GM23338 (cell line): ENCODE results near the gene KNTC1. TPM values are rescaled to one million over a fixed set of nuclear protein-coding genes. Genes with fewer than 3 reads are reported as not detected.

ENCODE experiments used
- ATAC-seq: fragments of 200-7000 bp; cut with Tn5 transposase; 3 replicates; pipeline ENCODE4 v1.9.1; 2020
- DNase-seq: peaks from one replicate; pipeline ENCODE4 v3.0.0-alpha.2; 2015; ENCODE audit warnings: low spot score
- H2AFZ ChIP-seq: fragments of 200-600 bp; sonication (generic); 2 replicates; pipeline ENCODE4 v1.8.0; 2016; ENCODE audit warnings: antibody characterized with exemption, mild to moderate bottlenecking, moderate library complexity
- H3F3A ChIP-seq: fragments of 200-600 bp; sonication (generic); replicated peaks from 2 replicates; pipeline ENCODE4 v1.8.0; 2017; ENCODE audit warnings: antibody characterized with exemption, mixed run types, low read depth
- H3K27ac ChIP-seq: fragments of 200-600 bp; sonication (generic); 2 replicates; pipeline ENCODE4 v1.6.1; 2016; ENCODE audit warnings: low read depth
- H3K27me3 ChIP-seq: fragments of 200-600 bp; sonication (generic); 2 replicates; pipeline ENCODE4 v1.8.0; 2016; ENCODE audit warnings: mild to moderate bottlenecking, mixed run types, moderate library complexity; ENCODE audit not compliant: insufficient read depth
- H3K36me3 ChIP-seq: fragments of 200-600 bp; sonication (generic); 2 replicates; pipeline ENCODE4 v1.8.0; 2016; ENCODE audit warnings: mild to moderate bottlenecking; ENCODE audit not compliant: insufficient read depth
- H3K4me1 ChIP-seq: fragments of 200-600 bp; sonication (generic); 2 replicates; pipeline ENCODE4 v1.8.0; 2016; ENCODE audit warnings: mild to moderate bottlenecking, moderate library complexity; ENCODE audit not compliant: insufficient read depth
- H3K4me2 ChIP-seq: fragments of 200-600 bp; sonication (generic); 2 replicates; pipeline ENCODE4 v1.7.1; 2017; ENCODE audit warnings: mixed run types
- H3K4me3 ChIP-seq: fragments of 200-600 bp; sonication (generic); 2 replicates; pipeline ENCODE4 v1.6.1; 2016; ENCODE audit warnings: mixed run types
- H3K79me2 ChIP-seq: fragments of 200-600 bp; sonication (generic); replicated peaks from 2 replicates; pipeline ENCODE4 v1.8.0; 2017; ENCODE audit warnings: mild to moderate bottlenecking; ENCODE audit not compliant: insufficient read depth
- H3K9me2 ChIP-seq: fragments of 200-600 bp; sonication (generic); 2 replicates; pipeline ENCODE4 v1.8.0; 2017; ENCODE audit not compliant: insufficient read depth
- H4K20me1 ChIP-seq: fragments of 200-600 bp; sonication (generic); replicated peaks from 2 replicates; pipeline ENCODE4 v1.8.0; 2017; ENCODE audit warnings: mild to moderate bottlenecking; ENCODE audit not compliant: insufficient read depth
- H3K27ac Mint-ChIP-seq: 2 replicates; pipeline ENCODE4 v1.8.0; 2020; ENCODE audit warnings: inconsistent platforms, mild to moderate bottlenecking, moderate library complexity, mixed read lengths
- H3K27me3 Mint-ChIP-seq: 3 replicates; pipeline ENCODE4 v1.8.0; 2022; ENCODE audit warnings: low read depth, mild to moderate bottlenecking, moderate library complexity, mixed read lengths, inconsistent platforms; ENCODE audit not compliant: insufficient read depth, poor library complexity
- H3K36me3 Mint-ChIP-seq: 3 replicates; pipeline ENCODE4 v1.8.0; 2021; ENCODE audit warnings: low read depth, mild to moderate bottlenecking, inconsistent platforms, moderate library complexity, mixed read lengths
- H3K4me1 Mint-ChIP-seq: 3 replicates; pipeline ENCODE4 v1.8.0; 2020; ENCODE audit warnings: mild to moderate bottlenecking, inconsistent platforms, mixed read lengths
- H3K4me3 Mint-ChIP-seq: 3 replicates; pipeline ENCODE4 v1.8.0; 2021; ENCODE audit warnings: moderate library complexity, mild to moderate bottlenecking, inconsistent platforms, mixed read lengths
- H3K9me3 Mint-ChIP-seq: 3 replicates; pipeline ENCODE4 v1.8.0; 2020; ENCODE audit warnings: moderate library complexity, mild to moderate bottlenecking, inconsistent platforms, mixed read lengths
- CTCF ChIP-seq, 2 experiments: fragments of 200-600 bp in 1 of 2; sonication (generic) in 1 of 2; conservative IDR thresholded peaks; 2 replicates each; pipeline versions ENCODE4 v1.5.1 to v1.6.1; 2016 to 2017; ENCODE audit warnings: antibody characterized with exemption in 2 of 2, low read depth in 2 of 2, mild to moderate bottlenecking in 2 of 2, moderate library complexity in 1 of 2
- EZH2 ChIP-seq: fragments of 200-600 bp; sonication (generic); IDR thresholded peaks from one replicate; pipeline ENCODE4 v1.8.0; 2017; ENCODE audit warnings: antibody characterized with exemption, mild to moderate bottlenecking, low read depth; ENCODE audit not compliant: unreplicated experiment
- EZH2phosphoT487 ChIP-seq: fragments of 200-600 bp; sonication (generic); IDR thresholded peaks from one replicate; pipeline ENCODE4 v1.8.1; 2018; ENCODE audit warnings: antibody characterized with exemption; ENCODE audit not compliant: unreplicated experiment
- JUNB ChIP-seq: IDR thresholded peaks from one replicate; pipeline ENCODE4 v1.6.1; 2016; ENCODE audit warnings: antibody characterized with exemption; ENCODE audit not compliant: unreplicated experiment
- NANOG ChIP-seq: IDR thresholded peaks from 2 replicates; pipeline ENCODE4 v1.6.1; 2016; ENCODE audit warnings: antibody characterized with exemption, borderline replicate concordance
- POLR2AphosphoS5 ChIP-seq: IDR thresholded peaks from 2 replicates; pipeline ENCODE4 v1.6.1; 2016; ENCODE audit warnings: antibody characterized with exemption, low read depth
- STAT1 ChIP-seq: IDR thresholded peaks from one replicate; pipeline ENCODE4 v1.6.1; 2016; ENCODE audit warnings: antibody characterized with exemption; ENCODE audit not compliant: unreplicated experiment
- ZNF114 ChIP-seq: fragments of 250-450 bp; sonication (Bioruptor Pico); IDR thresholded peaks from 2 replicates; pipeline ENCODE4 v1.5.0; 2020; ENCODE audit warnings: mild to moderate bottlenecking, moderate library complexity
- ZNF331 ChIP-seq: fragments of 250-450 bp; sonication (Bioruptor Pico); IDR thresholded peaks from 2 replicates; pipeline ENCODE4 v1.5.0; 2020; ENCODE audit warnings: low read depth, mild to moderate bottlenecking, moderate library complexity
- polyA plus RNA-seq: library from polyadenylated mRNA; unstranded; fragments of >200 nt; fragmentation: Nextera tagmentation; extraction: Ambion mirVana; gene quantifications from 2 replicates; pipeline ENCODE4 v1.2.1, GENCODE V29; 2016
- total RNA-seq: library from RNA; depleted of rRNA; stranded (reverse); fragments of >200 nt; shearing (Covaris generic); gene quantifications from 2 replicates; pipeline ENCODE4 v1.2.3, GENCODE V29; 2014
- TF ChIP-seq, protein P1 (sequence below): fragments of 250-450 bp; sonication (Bioruptor Pico); IDR thresholded peaks from 2 replicates; pipeline ENCODE4 v1.5.0; 2020; ENCODE audit warnings: mild to moderate bottlenecking, moderate library complexity
- TF ChIP-seq, protein P2 (sequence below): IDR thresholded peaks from one replicate; pipeline ENCODE4 v1.6.1; 2018; ENCODE audit warnings: antibody characterized with exemption; ENCODE audit not compliant: unreplicated experiment

The KNTC1 gene
- total and polyA plus RNA-seq, 2 experiments from 2014 or later: 55.2 to 98.0 TPM

DNA sequence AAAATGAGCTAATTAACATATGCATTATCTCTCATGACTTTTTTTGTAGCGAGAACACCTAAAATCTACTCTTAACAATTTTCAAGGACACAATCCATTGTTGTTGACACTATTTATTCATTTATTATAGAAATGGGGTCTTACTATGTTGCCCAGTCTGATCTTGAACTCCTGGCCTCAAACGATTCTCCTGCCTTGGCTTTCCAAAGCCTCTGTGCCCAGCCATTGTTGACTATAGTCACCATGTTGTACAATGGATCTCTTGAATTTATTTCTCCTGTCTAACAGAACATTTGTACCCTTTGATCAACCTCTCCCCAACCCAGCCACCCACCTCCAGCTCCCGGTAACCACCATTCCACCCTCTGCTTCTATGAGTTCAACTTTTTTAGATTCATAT lies 134.9 kb downstream of the KNTC1 start:
- no peak for TF ChIP-seq STAT1
- TF ChIP-seq ZNF114: no peak
- no peak for TF ChIP-seq EZH2
- TF ChIP-seq, protein P1, sequence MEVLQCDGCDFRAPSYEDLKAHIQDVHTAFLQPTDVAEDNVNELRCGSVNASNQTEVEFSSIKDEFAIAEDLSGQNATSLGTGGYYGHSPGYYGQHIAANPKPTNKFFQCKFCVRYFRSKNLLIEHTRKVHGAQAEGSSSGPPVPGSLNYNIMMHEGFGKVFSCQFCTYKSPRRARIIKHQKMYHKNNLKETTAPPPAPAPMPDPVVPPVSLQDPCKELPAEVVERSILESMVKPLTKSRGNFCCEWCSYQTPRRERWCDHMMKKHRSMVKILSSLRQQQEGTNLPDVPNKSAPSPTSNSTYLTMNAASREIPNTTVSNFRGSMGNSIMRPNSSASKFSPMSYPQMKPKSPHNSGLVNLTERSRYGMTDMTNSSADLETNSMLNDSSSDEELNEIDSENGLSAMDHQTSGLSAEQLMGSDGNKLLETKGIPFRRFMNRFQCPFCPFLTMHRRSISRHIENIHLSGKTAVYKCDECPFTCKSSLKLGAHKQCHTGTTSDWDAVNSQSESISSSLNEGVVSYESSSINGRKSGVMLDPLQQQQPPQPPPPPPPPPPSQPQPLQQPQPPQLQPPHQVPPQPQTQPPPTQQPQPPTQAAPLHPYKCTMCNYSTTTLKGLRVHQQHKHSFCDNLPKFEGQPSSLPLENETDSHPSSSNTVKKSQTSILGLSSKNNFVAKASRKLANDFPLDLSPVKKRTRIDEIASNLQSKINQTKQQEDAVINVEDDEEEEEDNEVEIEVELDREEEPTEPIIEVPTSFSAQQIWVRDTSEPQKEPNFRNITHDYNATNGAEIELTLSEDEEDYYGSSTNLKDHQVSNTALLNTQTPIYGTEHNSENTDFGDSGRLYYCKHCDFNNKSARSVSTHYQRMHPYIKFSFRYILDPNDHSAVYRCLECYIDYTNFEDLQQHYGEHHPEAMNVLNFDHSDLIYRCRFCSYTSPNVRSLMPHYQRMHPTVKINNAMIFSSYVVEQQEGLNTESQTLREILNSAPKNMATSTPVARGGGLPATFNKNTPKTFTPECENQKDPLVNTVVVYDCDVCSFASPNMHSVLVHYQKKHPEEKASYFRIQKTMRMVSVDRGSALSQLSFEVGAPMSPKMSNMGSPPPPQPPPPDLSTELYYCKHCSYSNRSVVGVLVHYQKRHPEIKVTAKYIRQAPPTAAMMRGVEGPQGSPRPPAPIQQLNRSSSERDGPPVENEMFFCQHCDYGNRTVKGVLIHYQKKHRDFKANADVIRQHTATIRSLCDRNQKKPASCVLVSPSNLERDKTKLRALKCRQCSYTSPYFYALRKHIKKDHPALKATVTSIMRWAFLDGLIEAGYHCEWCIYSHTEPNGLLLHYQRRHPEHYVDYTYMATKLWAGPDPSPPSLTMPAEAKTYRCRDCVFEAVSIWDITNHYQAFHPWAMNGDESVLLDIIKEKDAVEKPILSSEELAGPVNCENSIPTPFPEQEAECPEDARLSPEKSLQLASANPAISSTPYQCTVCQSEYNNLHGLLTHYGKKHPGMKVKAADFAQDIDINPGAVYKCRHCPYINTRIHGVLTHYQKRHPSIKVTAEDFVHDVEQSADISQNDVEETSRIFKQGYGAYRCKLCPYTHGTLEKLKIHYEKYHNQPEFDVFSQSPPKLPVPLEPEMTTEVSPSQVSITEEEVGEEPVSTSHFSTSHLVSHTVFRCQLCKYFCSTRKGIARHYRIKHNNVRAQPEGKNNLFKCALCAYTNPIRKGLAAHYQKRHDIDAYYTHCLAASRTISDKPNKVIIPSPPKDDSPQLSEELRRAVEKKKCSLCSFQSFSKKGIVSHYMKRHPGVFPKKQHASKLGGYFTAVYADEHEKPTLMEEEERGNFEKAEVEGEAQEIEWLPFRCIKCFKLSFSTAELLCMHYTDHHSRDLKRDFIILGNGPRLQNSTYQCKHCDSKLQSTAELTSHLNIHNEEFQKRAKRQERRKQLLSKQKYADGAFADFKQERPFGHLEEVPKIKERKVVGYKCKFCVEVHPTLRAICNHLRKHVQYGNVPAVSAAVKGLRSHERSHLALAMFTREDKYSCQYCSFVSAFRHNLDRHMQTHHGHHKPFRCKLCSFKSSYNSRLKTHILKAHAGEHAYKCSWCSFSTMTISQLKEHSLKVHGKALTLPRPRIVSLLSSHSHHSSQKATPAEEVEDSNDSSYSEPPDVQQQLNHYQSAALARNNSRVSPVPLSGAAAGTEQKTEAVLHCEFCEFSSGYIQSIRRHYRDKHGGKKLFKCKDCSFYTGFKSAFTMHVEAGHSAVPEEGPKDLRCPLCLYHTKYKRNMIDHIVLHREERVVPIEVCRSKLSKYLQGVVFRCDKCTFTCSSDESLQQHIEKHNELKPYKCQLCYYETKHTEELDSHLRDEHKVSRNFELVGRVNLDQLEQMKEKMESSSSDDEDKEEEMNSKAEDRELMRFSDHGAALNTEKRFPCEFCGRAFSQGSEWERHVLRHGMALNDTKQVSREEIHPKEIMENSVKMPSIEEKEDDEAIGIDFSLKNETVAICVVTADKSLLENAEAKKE: no peak
- TF ChIP-seq NANOG: no peak
- TF ChIP-seq EZH2phosphoT487: no peak
- no peak for TF ChIP-seq CTCF (conservative IDR thresholded peaks at IDR 0.05; ENCODE audit: low read depth in 2 of 2)
- no peak for TF ChIP-seq JUNB
- no peak for TF ChIP-seq ZNF331
- TF ChIP-seq, protein P2, sequence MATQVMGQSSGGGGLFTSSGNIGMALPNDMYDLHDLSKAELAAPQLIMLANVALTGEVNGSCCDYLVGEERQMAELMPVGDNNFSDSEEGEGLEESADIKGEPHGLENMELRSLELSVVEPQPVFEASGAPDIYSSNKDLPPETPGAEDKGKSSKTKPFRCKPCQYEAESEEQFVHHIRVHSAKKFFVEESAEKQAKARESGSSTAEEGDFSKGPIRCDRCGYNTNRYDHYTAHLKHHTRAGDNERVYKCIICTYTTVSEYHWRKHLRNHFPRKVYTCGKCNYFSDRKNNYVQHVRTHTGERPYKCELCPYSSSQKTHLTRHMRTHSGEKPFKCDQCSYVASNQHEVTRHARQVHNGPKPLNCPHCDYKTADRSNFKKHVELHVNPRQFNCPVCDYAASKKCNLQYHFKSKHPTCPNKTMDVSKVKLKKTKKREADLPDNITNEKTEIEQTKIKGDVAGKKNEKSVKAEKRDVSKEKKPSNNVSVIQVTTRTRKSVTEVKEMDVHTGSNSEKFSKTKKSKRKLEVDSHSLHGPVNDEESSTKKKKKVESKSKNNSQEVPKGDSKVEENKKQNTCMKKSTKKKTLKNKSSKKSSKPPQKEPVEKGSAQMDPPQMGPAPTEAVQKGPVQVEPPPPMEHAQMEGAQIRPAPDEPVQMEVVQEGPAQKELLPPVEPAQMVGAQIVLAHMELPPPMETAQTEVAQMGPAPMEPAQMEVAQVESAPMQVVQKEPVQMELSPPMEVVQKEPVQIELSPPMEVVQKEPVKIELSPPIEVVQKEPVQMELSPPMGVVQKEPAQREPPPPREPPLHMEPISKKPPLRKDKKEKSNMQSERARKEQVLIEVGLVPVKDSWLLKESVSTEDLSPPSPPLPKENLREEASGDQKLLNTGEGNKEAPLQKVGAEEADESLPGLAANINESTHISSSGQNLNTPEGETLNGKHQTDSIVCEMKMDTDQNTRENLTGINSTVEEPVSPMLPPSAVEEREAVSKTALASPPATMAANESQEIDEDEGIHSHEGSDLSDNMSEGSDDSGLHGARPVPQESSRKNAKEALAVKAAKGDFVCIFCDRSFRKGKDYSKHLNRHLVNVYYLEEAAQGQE: no peak
- no peak for TF ChIP-seq POLR2AphosphoS5

More for the DNA sequence above, 134.9 kb downstream of the KNTC1 start:
- H3K27ac ChIP-seq: no peak overlapping the region
- H3K27me3 ChIP-seq: no peaks in the 10 kb centered on the region
- no peaks in the 10 kb centered on the region; the same call in 1 of the 2 replicates for H4K20me1 ChIP-seq
- no peak for ATAC-seq
- no peak overlapping the region for H3K4me3 ChIP-seq
- Mint-ChIP-seq H3K36me3 (no peaks in the 10 kb centered on the region), H3K27me3 (peaks cover 2% of the 10 kb centered on the region), H3K4me3 (no peak overlapping the region), H3K9me3 (no peaks in the 10 kb centered on the region), H3K4me1 (no peaks in the 10 kb centered on the region), H3K27ac (no peak overlapping the region)
- DNase-seq: no peak
- H3K4me1 ChIP-seq: no peaks in the 10 kb centered on the region
- H3K9me2 ChIP-seq: no peaks in the 10 kb centered on the region
- no peak overlapping the region for H2AFZ ChIP-seq
- H3F3A ChIP-seq: no peaks in the 10 kb centered on the region
- no peak overlapping the region for H3K4me2 ChIP-seq
- H3K36me3 ChIP-seq: no peaks in the 10 kb centered on the region
- no peaks in the 10 kb centered on the region for H3K79me2 ChIP-seq
